Breast epithelium (tissue), 4 donors: ENCODE measurements around the gene HAT1. TPM values are rescaled to one million over a fixed set of nuclear protein-coding genes. Genes with fewer than 3 reads are reported as not detected.

Source experiments
- DNase-seq, 2 donors: peaks; one replicate each; pipeline ENCODE4 v3.0.0-alpha.2; 2019; ENCODE audit warnings: low spot score in 2 of 2
- H3K27ac ChIP-seq, 2 donors: fragments of 200-600 bp; sonication (generic) in 1 of 2; one replicate each; pipeline ENCODE4 v1.5.1; 2016 to 2019; ENCODE audit warnings: mild to moderate bottlenecking in 1 of 2
- H3K27me3 ChIP-seq, 2 donors: fragments of 200-600 bp; sonication (generic) in 1 of 2; one replicate each; pipeline versions ENCODE4 v1.5.1 to v1.6.0; 2017 to 2019; ENCODE audit warnings: control low read depth in 1 of 2, mild to moderate bottlenecking in 1 of 2
- H3K36me3 ChIP-seq: fragments of 200-600 bp; one replicate; pipeline ENCODE4 v1.5.1; 2019
- H3K4me1 ChIP-seq, 2 donors: fragments of 200-600 bp; sonication (generic); one replicate each; pipeline ENCODE4 v1.5.1; 2016 to 2019; ENCODE audit warnings: control low read depth in 1 of 2
- H3K4me3 ChIP-seq, 3 donors: fragments of 200-600 bp; sonication (generic); 1 replicate in 2 of 3; 2 replicates in 1 of 3; pipeline ENCODE4 v1.5.1; 2016 to 2019; ENCODE audit warnings: mild to moderate bottlenecking in 3 of 3, moderate library complexity in 2 of 3
- H3K9me3 ChIP-seq, 2 donors: fragments of 200-600 bp; sonication (generic) in 1 of 2; one replicate each; pipeline ENCODE4 v1.5.1; 2016 to 2019; ENCODE audit warnings: control low read depth in 1 of 2
- CTCF ChIP-seq, 3 donors: fragments of 450-650 bp; IDR thresholded peaks; one replicate each; pipeline ENCODE4 v1.5.1; 2016 to 2017; ENCODE audit warnings: antibody characterized with exemption in 3 of 3, mild to moderate bottlenecking in 3 of 3, moderate library complexity in 3 of 3
- POLR2A ChIP-seq: fragments of 450-650 bp; IDR thresholded peaks from one replicate; pipeline ENCODE4 v1.6.1; 2016; ENCODE audit warnings: antibody characterized with exemption, mild to moderate bottlenecking, moderate library complexity
- POLR2AphosphoS5 ChIP-seq, 3 donors: sonication (generic); formaldehyde crosslinking; IDR thresholded peaks; one replicate each; pipeline ENCODE4 v1.6.1; 2017; ENCODE audit warnings: antibody characterized with exemption in 3 of 3
- intact Hi-C: fragments of 100-400 bp; cut with DNase I; formaldehyde crosslinking; loops from one replicate; pipeline ENCODE4 v1.15.1; 2023; ENCODE audit warnings: low total_unique reads
- total RNA-seq, 3 donors: library from RNA; depleted of rRNA; stranded (reverse); fragments of >200 nt; gene quantifications; one replicate each; pipeline ENCODE4 v1.1.0, GENCODE V29; 2016

HAT1 gene
- 10 to 100 TPM; 24.0 to 53.4 (median 35.4) TPM for total RNA-seq

- Histone ChIP-seq H3K36me3 (peaks cover 4% of the 10 kb centered on the region), H3K9me3 (no peaks in the 10 kb centered on the region), H3K4me1 (peaks cover 0 to 11% of the 10 kb centered on the region in 2 donors), H3K27ac (peak within 1 kb of the TSS; percentile 96 to 99), H3K4me3 (peak within 1 kb of the TSS; percentile 65 to 78 (median 77)), H3K27me3 (no peaks in the 10 kb centered on the region)
- TF ChIP-seq CTCF (IDR thresholded peaks at IDR 0.05) = no peak
- no peak for TF ChIP-seq POLR2A
- TF ChIP-seq POLR2AphosphoS5 (IDR thresholded peaks at IDR 0.05) = peak; percentile 58 to 84 (median 83)
- intact Hi-C loops = loop anchor here (5.0 kb wide), 1 partner anchor 1025 kb away; no protein-coding TSS in a partner anchor
- DNase-seq = peak; percentile 96 to 98
These were observed at the start of gene HAT1 for GRCh38 chr2:171922230-171923022. Gene HAT1 (plus strand): TSS chr2:171922461. CDS start chr2:171922501, 40 bp downstream.

GRCh38 chr2:171874517-171874916, 47.7 kb upstream of the HAT1 start:
- no peaks in the 10 kb centered on the region for H3K4me1 ChIP-seq
- no peaks in the 10 kb centered on the region for H3K36me3 ChIP-seq
- no peaks in the 10 kb centered on the region for H3K27me3 ChIP-seq
- H3K27ac ChIP-seq = no peak overlapping the region
- no peak overlapping the region for H3K4me3 ChIP-seq
- TF ChIP-seq CTCF (IDR thresholded peaks at IDR 0.05) = no peak
- no peak for TF ChIP-seq POLR2AphosphoS5 (IDR thresholded peaks at IDR 0.05)
- no peak for TF ChIP-seq POLR2A
- no peak for DNase-seq
- intact Hi-C loops = no loop called here
- H3K9me3 ChIP-seq = no peaks in the 10 kb centered on the region

GRCh38 chr2:171874963-171875362, 47.3 kb upstream of the HAT1 start:
- H3K27me3 ChIP-seq = no peaks in the 10 kb centered on the region
- no peaks in the 10 kb centered on the region for H3K4me1 ChIP-seq
- no peak for DNase-seq
- no peak overlapping the region for H3K27ac ChIP-seq
- TF ChIP-seq CTCF (IDR thresholded peaks at IDR 0.05) (no peak), POLR2A (no peak), POLR2AphosphoS5 (IDR thresholded peaks at IDR 0.05) (no peak)
- H3K36me3 ChIP-seq = no peaks in the 10 kb centered on the region
- H3K4me3 ChIP-seq = no peak overlapping the region
- H3K9me3 ChIP-seq = no peaks in the 10 kb centered on the region
- intact Hi-C loops = no loop called here

- H3K36me3 ChIP-seq = no peaks in the 10 kb centered on the region
- no peaks in the 10 kb centered on the region for H3K4me1 ChIP-seq
- peak in 1 of 2 donors; percentile 38 for DNase-seq
- H3K27me3 ChIP-seq = no peaks in the 10 kb centered on the region
- intact Hi-C loops = no loop called here
- no peak for TF ChIP-seq POLR2AphosphoS5 (IDR thresholded peaks at IDR 0.05)
- no peak for TF ChIP-seq CTCF (IDR thresholded peaks at IDR 0.05)
- no peak for TF ChIP-seq POLR2A
- H3K27ac ChIP-seq = peak overlapping the region; percentile 73
- no peaks in the 10 kb centered on the region for H3K9me3 ChIP-seq
- no peak overlapping the region for H3K4me3 ChIP-seq
These were observed 43.7 kb upstream of the HAT1 start for GRCh38 chr2:171878481-171878993.

GRCh38 chr2:171879865-171880264, 42.4 kb upstream of the HAT1 start:
- Histone ChIP-seq H3K9me3 (no peaks in the 10 kb centered on the region), H3K27me3 (no peaks in the 10 kb centered on the region), H3K27ac (peak overlapping the region in 1 of 2 donors; percentile 73), H3K4me1 (no peaks in the 10 kb centered on the region), H3K36me3 (no peaks in the 10 kb centered on the region), H3K4me3 (no peak overlapping the region)
- TF ChIP-seq POLR2A = no peak
- TF ChIP-seq POLR2AphosphoS5 (IDR thresholded peaks at IDR 0.05) = no peak
- no peak for TF ChIP-seq CTCF (IDR thresholded peaks at IDR 0.05)
- no peak for DNase-seq
- intact Hi-C loops = no loop called here
